HFFc6 (cell line): ENCODE data around the gene EN2. TPM values are rescaled to one million over a fixed set of nuclear protein-coding genes. Genes with fewer than 3 reads are reported as not detected.

Source experiments
- DNase-seq: peaks from one replicate; pipeline ENCODE4 v3.0.0-alpha.2; 2018
- H3K27ac Mint-ChIP-seq: 2 replicates; pipeline ENCODE4 v1.8.0; 2020; ENCODE audit warnings: mild to moderate bottlenecking, mixed read lengths
- H3K27me3 Mint-ChIP-seq: 2 replicates; pipeline ENCODE4 v1.8.0; 2021; ENCODE audit warnings: mild to moderate bottlenecking, moderate library complexity, mixed read lengths; ENCODE audit not compliant: insufficient read depth
- H3K36me3 Mint-ChIP-seq: 2 replicates; pipeline ENCODE4 v1.8.0; 2021; ENCODE audit warnings: low read depth, mixed read lengths
- H3K4me1 Mint-ChIP-seq: 2 replicates; pipeline ENCODE4 v1.8.0; 2020; ENCODE audit warnings: low read depth, mixed read lengths
- H3K4me3 Mint-ChIP-seq: 2 replicates; pipeline ENCODE4 v1.8.0; 2020; ENCODE audit warnings: mild to moderate bottlenecking, moderate library complexity, mixed read lengths
- H3K9me3 Mint-ChIP-seq: 2 replicates; pipeline ENCODE4 v1.8.0; 2020; ENCODE audit warnings: mild to moderate bottlenecking, mixed read lengths
- CTCF ChIP-seq: fragments of 200-600 bp; sonication (generic); IDR thresholded peaks from 2 replicates; pipeline ENCODE4 v1.5.0; 2021; ENCODE audit warnings: antibody characterized with exemption, mild to moderate bottlenecking
- total RNA-seq, 6 experiments: library from RNA; stranded (reverse); fragmentation: NEBNext Ultra II Directional; extraction: Animal tissue kit (Norgen Biotek cat#: 25700); gene quantifications; 2 replicates in 1 of 6; 3 replicates in 5 of 6; pipeline ENCODE4 v1.2.3, GENCODE V29; 2021

Gene EN2
- total RNA-seq, 6 experiments from 2014 or later = not detected

DNA sequence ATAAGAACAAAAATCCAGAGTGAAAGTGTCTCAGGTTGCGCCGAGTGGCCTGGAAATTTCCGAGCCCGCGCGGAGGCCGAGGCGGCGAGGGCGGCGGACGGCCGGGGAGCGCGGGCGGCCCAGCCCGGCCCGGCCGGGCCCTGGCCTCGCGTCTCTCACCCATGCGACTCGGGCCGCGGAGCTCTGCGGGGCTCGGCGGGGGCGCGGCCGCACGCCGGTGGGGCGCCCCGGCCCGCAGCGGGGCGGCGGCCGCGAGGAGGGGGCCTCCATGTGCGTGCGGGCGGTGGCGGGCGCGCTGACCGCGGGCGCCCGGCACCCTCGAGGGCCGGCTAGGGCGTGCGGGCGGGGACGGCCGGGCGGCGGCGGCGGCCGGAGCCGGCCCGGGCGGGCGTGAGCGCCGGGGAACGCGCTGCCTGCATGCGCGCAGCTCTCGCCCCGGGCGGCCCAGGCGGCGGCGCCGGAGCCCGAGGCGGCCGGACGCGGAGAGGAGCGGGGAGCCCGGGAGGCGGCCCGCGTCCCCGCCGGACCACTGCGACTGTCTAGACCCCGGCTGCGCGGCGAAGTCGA is 302 bp upstream of the EN2 start:
- peaks cover 71% of the 10 kb centered on the region for H3K27me3 Mint-ChIP-seq
- H3K4me3 Mint-ChIP-seq = no peak overlapping the region
- H3K9me3 Mint-ChIP-seq = no peaks in the 10 kb centered on the region
- no peaks in the 10 kb centered on the region for H3K4me1 Mint-ChIP-seq
- TF ChIP-seq CTCF = no peak
- no peaks in the 10 kb centered on the region for H3K36me3 Mint-ChIP-seq
- no peak overlapping the region for H3K27ac Mint-ChIP-seq
- DNase-seq = no peak

- Mint-ChIP-seq H3K27me3 (peaks cover 69% of the 10 kb centered on the region), H3K27ac (no peak overlapping the region), H3K4me1 (no peaks in the 10 kb centered on the region), H3K4me3 (no peak overlapping the region), H3K9me3 (no peaks in the 10 kb centered on the region), H3K36me3 (no peaks in the 10 kb centered on the region)
- DNase-seq = no peak
- no peak for TF ChIP-seq CTCF
Measured at GRCh38 chr7:155458878-155459699, 1.2 kb downstream of the EN2 start.

GRCh38 chr7:155459700-155460461 is 2.0 kb downstream of the EN2 start:
- H3K27ac Mint-ChIP-seq = no peak overlapping the region
- peaks cover 69% of the 10 kb centered on the region for H3K27me3 Mint-ChIP-seq
- no peak for TF ChIP-seq CTCF
- H3K36me3 Mint-ChIP-seq = no peaks in the 10 kb centered on the region
- no peak for DNase-seq
- no peaks in the 10 kb centered on the region for H3K4me1 Mint-ChIP-seq
- H3K9me3 Mint-ChIP-seq = no peaks in the 10 kb centered on the region
- no peak overlapping the region for H3K4me3 Mint-ChIP-seq

- no peak overlapping the region for H3K4me3 Mint-ChIP-seq
- H3K27ac Mint-ChIP-seq = no peak overlapping the region
- TF ChIP-seq CTCF = no peak
- no peaks in the 10 kb centered on the region for H3K36me3 Mint-ChIP-seq
- peaks cover 68% of the 10 kb centered on the region for H3K27me3 Mint-ChIP-seq
- no peaks in the 10 kb centered on the region for H3K4me1 Mint-ChIP-seq
- no peak for DNase-seq
- H3K9me3 Mint-ChIP-seq = no peaks in the 10 kb centered on the region
Measured at GRCh38 chr7:155460926-155461613, 3.1 kb downstream of the EN2 start.

DNA sequence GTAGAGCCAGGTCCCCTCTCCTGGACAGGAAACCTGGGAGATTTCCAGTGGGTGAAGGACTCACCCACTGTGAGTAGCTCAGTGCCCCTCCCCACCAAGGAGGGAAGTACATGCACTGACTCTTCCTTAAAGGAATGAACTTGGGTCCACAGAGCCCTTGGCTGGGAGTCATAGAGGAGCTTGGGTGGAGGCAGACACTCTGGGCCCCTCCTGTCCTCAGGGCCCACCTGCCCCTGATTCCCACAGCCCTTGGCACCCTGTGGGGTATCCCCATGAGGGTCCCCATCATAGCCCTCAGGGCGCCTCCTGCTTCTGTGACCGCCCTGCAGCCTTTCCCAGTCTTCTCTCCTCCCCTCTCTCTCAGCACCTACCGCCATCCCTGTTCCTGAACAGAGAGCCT is 3.7 kb downstream of the EN2 start:
- Mint-ChIP-seq H3K27me3 (peaks cover 64% of the 10 kb centered on the region), H3K4me1 (no peaks in the 10 kb centered on the region), H3K36me3 (no peaks in the 10 kb centered on the region), H3K27ac (no peak overlapping the region), H3K4me3 (no peak overlapping the region), H3K9me3 (no peaks in the 10 kb centered on the region)
- TF ChIP-seq CTCF = no peak
- DNase-seq = no peak
